K562 (cell line): ENCODE results near the gene ASIC3. TPM values are rescaled to one million over a fixed set of nuclear protein-coding genes. Genes with fewer than 3 reads are reported as not detected.

ENCODE experiments used
- CREB3 ChIP-seq: fragments of 450-650 bp; conservative IDR thresholded peaks from 2 replicates; pipeline ENCODE4 v1.6.1; 2016; ENCODE audit warnings: missing genetic modification characterization, low read depth, mild to moderate bottlenecking, missing compliant biosample characterization, moderate library complexity
- EP400 ChIP-seq: fragments of 450-650 bp; IDR thresholded peaks from 2 replicates; pipeline ENCODE4 v1.6.1; 2017; ENCODE audit warnings: antibody characterized with exemption, mild to moderate bottlenecking, moderate library complexity
- FIP1L1 ChIP-seq: fragments of 200-400 bp; formaldehyde crosslinking; IDR thresholded peaks from 2 replicates; pipeline ENCODE4 v1.6.1; 2018; ENCODE audit warnings: mild to moderate bottlenecking, low read depth, low read length; ENCODE audit not compliant: poor library complexity, severe bottlenecking
- LCOR ChIP-seq: sonication (generic); formaldehyde crosslinking; IDR thresholded peaks from 2 replicates; pipeline ENCODE4 v1.8.0; 2022; ENCODE audit warnings: mild to moderate bottlenecking, missing genetic modification reagents
- MAZ ChIP-seq, 2 experiments: fragments of 450-650 bp in 1 of 2; sonication (generic) in 1 of 2; formaldehyde crosslinking; IDR thresholded peaks in 1 of 2; conservative IDR thresholded peaks in 1 of 2; 2 replicates each; pipeline versions ENCODE4 v1.4.0 to v1.5.0; 2020; ENCODE audit warnings: mild to moderate bottlenecking in 1 of 2, missing genetic modification reagents in 1 of 2
- MCM3 ChIP-seq: fragments of 450-650 bp; IDR thresholded peaks from 2 replicates; pipeline ENCODE4 v1.6.1; 2016
- MECOM ChIP-seq: fragments of 250-450 bp; sonication (Bioruptor Pico); IDR thresholded peaks from 2 replicates; pipeline ENCODE4 v1.8.0; 2022; ENCODE audit warnings: inconsistent platforms
- NCOR1 ChIP-seq: fragments of 450-650 bp; IDR thresholded peaks from 2 replicates; pipeline ENCODE4 v1.6.1; 2016; ENCODE audit warnings: mild to moderate bottlenecking, moderate library complexity
- NFIC ChIP-seq: fragments of 450-650 bp; IDR thresholded peaks from 2 replicates; pipeline ENCODE4 v1.6.1; 2017; ENCODE audit warnings: mild to moderate bottlenecking, inconsistent platforms
- PML ChIP-seq: IDR thresholded peaks from 2 replicates; pipeline ENCODE4 v1.6.1; 2012; ENCODE audit warnings: low read length, inconsistent platforms
- SRSF9 ChIP-seq: fragments of 200-400 bp; formaldehyde crosslinking; IDR thresholded peaks from 2 replicates; pipeline ENCODE4 v1.6.1; 2017; ENCODE audit warnings: low read depth, low read length, borderline replicate concordance
- TEAD1 ChIP-seq, 2 experiments: fragments of 450-650 bp in 1 of 2; sonication (generic) in 1 of 2; formaldehyde crosslinking; IDR thresholded peaks; 2 replicates each; pipeline versions ENCODE4 v1.4.0 to v1.8.0; 2020 to 2022; ENCODE audit warnings: mild to moderate bottlenecking in 2 of 2, missing genetic modification reagents in 1 of 2
- TFAM ChIP-seq: fragments of 250-450 bp; sonication (Bioruptor Pico); conservative IDR thresholded peaks from 2 replicates; pipeline ENCODE4 v1.5.0; 2021; ENCODE audit warnings: mild to moderate bottlenecking, moderate library complexity
- XRCC4 ChIP-seq: IDR thresholded peaks from one replicate; pipeline ENCODE4 v1.6.1; 2011; ENCODE audit not compliant: insufficient read depth, insufficient read length; ENCODE audit errors: extremely low read depth
- YY1 ChIP-seq, 3 experiments: IDR thresholded peaks; 2 replicates each; pipeline ENCODE4 v1.6.1; 2011; ENCODE audit warnings: low read length in 2 of 3, mild to moderate bottlenecking in 2 of 3, moderate library complexity in 2 of 3, borderline replicate concordance in 1 of 3, control low read depth in 1 of 3, low read depth in 1 of 3; ENCODE audit not compliant: insufficient read depth in 3 of 3, insufficient replicate concordance in 2 of 3, control insufficient read depth in 1 of 3, insufficient read length in 1 of 3; ENCODE audit errors: extremely low read depth in 1 of 3
- ZC3H8 ChIP-seq: fragments of 450-650 bp; IDR thresholded peaks from 2 replicates; pipeline ENCODE4 v1.6.1; 2017
- ZEB2 ChIP-seq: fragments of 450-650 bp; IDR thresholded peaks from 2 replicates; pipeline ENCODE4 v1.6.1; 2016
- ZKSCAN8 ChIP-seq: fragments of 200-800 bp; sonication (Bioruptor generic); IDR thresholded peaks from 2 replicates; pipeline ENCODE4 v1.6.1; 2016; ENCODE audit warnings: missing genetic modification characterization, missing compliant biosample characterization
- ZNF277 ChIP-seq: fragments of 250-450 bp; sonication (Bioruptor Pico); IDR thresholded peaks from 2 replicates; pipeline ENCODE4 v1.8.0; 2022; ENCODE audit warnings: inconsistent platforms, mild to moderate bottlenecking, moderate library complexity, borderline replicate concordance
- polyA plus RNA-seq, 8 experiments: library from polyadenylated mRNA; depleted of rRNA in 4 of 8; stranded (reverse) in 5 of 8; unstranded in 3 of 8; fragments of >200 nt; fragmentation: Nextera tagmentation in 2 of 8; fragmentation: Illumina TruSeq in 1 of 8; extraction: Ambion mirVana in 2 of 8; extraction: Trizol in 1 of 8; gene quantifications; 2 replicates each; pipeline versions ENCODE4 v1.2.1 to v1.2.3, GENCODE V29; 2011 to 2014; ENCODE audit warnings: inconsistent platforms in 1 of 8, missing spikeins in 1 of 8
- total RNA-seq, 7 experiments: library from RNA; depleted of rRNA in 6 of 7; stranded (reverse); fragments of >200 nt in 6 of 7; fragmentation: Illumina TruSeq in 2 of 7; extraction: Trizol in 2 of 7; gene quantifications; 2 replicates each; pipeline versions ENCODE4 v1.2.1 to v1.2.3, GENCODE V29; 2011 to 2021; ENCODE audit warnings: low replicate concordance in 1 of 7
- TF ChIP-seq, protein P1 (sequence below): sonication (generic); formaldehyde crosslinking; IDR thresholded peaks from 2 replicates; pipeline ENCODE4 v1.8.0; 2023; ENCODE audit warnings: mild to moderate bottlenecking, missing genetic modification reagents
- TF ChIP-seq, protein P2 (sequence below): fragments of 450-650 bp; formaldehyde crosslinking; IDR thresholded peaks from 2 replicates; pipeline ENCODE4 v1.4.0; 2020; ENCODE audit warnings: mild to moderate bottlenecking, moderate library complexity

Gene ASIC3
- total and polyA plus RNA-seq, 9 of the 15 experiments (the other 6 are each of a cell fraction or from before 2014, with no cell fraction given), result 0.11 to 5.0 (median 0.87) TPM

DNA sequence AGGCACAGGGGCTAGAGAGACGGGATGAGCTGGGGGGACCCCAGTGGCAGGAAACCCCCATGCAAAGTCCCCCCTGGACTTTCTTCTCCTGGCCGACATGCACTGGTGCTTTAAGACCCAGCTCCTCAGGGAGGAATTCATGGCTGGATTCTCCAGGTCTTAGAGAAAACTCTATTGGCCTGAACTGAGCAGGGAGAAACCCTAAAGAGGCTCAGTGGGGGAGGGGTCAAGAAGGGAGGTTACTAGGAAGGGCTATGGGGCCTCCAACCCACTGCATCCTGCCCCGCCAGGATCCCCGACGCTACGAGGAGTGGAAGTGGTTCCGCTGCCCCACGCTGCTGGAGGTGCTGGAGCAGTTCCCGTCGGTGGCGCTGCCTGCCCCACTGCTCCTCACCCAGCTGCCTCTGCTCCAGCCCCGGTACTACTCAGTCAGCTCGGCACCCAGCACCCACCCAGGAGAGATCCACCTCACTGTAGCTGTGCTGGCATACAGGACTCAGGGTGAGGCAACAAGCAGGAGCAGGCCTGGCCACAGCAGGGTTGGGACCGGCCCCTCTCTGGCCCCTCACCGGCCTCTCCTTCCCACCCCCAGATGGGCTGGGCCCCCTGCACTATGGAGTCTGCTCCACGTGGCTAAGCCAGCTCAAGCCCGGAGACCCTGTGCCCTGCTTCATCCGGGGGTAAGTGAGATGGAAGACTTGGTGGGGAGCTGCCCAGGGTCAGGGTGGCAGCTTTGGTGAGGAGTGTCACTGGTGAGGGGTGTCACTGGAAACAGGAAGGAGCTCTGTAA, 37.8 kb upstream of the ASIC3 start (continued):
- TF ChIP-seq MAZ (CRISPR knock-in tag; conservative IDR thresholded peaks at IDR 0.05 in 1 of 2, IDR thresholded peaks at IDR 0.05 in 1 of 2), result peak; percentile 58 to 72
- TF ChIP-seq CREB3 (tag), result no peak
- peak in 1 of 2 experiments; percentile 21; a peak in 1 of 4 replicates for TF ChIP-seq TEAD1 (CRISPR knock-in tag; IDR thresholded peaks at IDR 0.05)
- TF ChIP-seq ZC3H8, result 0 out of 2 replicates have a peak, but pooled peaks have one; percentile 30
- TF ChIP-seq XRCC4, result no peak
- peak in 2 of 3 experiments; percentile 8 to 77 for TF ChIP-seq YY1 (IDR thresholded peaks at IDR 0.05; ENCODE audit: borderline replicate concordance in 1 of 3, control insufficient read depth in 1 of 3, extremely low read depth in 1 of 3, insufficient read depth in 3 of 3, insufficient read length in 1 of 3, insufficient replicate concordance in 2 of 3, low read depth in 1 of 3, low read length in 2 of 3)
- no peak for TF ChIP-seq ZEB2
- peak; percentile 62 for TF ChIP-seq LCOR (CRISPR knock-in tag)
- no peak for TF ChIP-seq MCM3
- peak; percentile 29 for TF ChIP-seq NFIC
- TF ChIP-seq TFAM (CRISPR knock-in tag), result no peak
- TF ChIP-seq PML, result peak; percentile 17; the same call in 1 of the 2 replicates
- TF ChIP-seq, protein P1, sequence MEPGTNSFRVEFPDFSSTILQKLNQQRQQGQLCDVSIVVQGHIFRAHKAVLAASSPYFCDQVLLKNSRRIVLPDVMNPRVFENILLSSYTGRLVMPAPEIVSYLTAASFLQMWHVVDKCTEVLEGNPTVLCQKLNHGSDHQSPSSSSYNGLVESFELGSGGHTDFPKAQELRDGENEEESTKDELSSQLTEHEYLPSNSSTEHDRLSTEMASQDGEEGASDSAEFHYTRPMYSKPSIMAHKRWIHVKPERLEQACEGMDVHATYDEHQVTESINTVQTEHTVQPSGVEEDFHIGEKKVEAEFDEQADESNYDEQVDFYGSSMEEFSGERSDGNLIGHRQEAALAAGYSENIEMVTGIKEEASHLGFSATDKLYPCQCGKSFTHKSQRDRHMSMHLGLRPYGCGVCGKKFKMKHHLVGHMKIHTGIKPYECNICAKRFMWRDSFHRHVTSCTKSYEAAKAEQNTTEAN, result no peak
- TF ChIP-seq MECOM (CRISPR knock-in tag), result peak; percentile 61
- no peak for TF ChIP-seq SRSF9
- TF ChIP-seq EP400, result peak; percentile 84
- TF ChIP-seq NCOR1, result no peak
- TF ChIP-seq, protein P2, sequence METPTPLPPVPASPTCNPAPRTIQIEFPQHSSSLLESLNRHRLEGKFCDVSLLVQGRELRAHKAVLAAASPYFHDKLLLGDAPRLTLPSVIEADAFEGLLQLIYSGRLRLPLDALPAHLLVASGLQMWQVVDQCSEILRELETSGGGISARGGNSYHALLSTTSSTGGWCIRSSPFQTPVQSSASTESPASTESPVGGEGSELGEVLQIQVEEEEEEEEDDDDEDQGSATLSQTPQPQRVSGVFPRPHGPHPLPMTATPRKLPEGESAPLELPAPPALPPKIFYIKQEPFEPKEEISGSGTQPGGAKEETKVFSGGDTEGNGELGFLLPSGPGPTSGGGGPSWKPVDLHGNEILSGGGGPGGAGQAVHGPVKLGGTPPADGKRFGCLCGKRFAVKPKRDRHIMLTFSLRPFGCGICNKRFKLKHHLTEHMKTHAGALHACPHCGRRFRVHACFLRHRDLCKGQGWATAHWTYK (CRISPR knock-in tag), result peak; percentile 72; the same call in 1 of the 2 replicates
- TF ChIP-seq FIP1L1, result no peak
- TF ChIP-seq ZNF277 (CRISPR knock-in tag), result no peak
- 0 out of 2 replicates have a peak, but pooled peaks have one; percentile 51 for TF ChIP-seq ZKSCAN8 (CRISPR knock-in tag)
